ENCODE data around the gene ASB16. TPM values are rescaled to one million over a fixed set of nuclear protein-coding genes. Genes with fewer than 3 reads are reported as not detected.

Gene ASB16
- total and polyA plus RNA-seq, 4 donors = 0.02 to 0.37 (median 0.08) TPM; not detected in 1

DNA sequence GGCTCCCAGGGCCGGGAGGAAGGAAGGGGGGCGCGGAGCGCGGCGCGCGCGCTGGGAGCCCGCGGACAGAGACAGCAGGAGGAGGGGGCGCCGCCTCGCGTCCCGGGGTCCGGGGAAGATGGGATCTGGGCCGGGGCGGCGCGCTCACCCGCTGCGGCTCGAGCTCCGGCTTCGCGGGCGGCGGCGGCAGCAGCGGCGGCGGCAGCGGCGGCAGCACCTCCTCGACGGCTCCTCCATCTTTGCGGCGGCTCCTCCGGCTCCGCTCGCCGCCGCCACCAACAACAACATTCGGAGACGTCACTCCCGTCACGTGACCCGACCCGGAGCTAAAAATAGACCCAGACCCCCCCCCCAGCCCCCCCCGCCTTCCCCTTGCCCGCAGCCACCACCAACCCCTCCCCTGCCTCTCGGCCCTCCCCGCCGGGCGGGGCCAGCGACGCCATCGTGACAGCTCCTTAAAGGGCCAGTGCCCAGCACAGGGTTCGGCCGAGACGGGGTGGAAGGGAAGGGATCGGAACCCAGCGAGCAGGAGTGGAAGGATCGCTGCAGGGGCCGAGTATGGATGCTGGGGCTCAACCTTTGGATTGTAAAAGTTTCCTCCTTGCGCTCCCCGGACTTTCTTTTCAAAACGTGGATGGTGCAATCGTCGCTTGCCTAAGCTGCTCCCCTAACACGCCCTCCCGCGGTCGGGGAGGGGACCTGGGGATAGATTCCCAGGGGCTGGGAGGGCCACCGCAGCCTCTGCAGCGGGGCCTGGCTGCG is 47.0 kb upstream of the ASB16 start, which contains the start of gene HDAC5 (continued):
- TF ChIP-seq, protein P1, sequence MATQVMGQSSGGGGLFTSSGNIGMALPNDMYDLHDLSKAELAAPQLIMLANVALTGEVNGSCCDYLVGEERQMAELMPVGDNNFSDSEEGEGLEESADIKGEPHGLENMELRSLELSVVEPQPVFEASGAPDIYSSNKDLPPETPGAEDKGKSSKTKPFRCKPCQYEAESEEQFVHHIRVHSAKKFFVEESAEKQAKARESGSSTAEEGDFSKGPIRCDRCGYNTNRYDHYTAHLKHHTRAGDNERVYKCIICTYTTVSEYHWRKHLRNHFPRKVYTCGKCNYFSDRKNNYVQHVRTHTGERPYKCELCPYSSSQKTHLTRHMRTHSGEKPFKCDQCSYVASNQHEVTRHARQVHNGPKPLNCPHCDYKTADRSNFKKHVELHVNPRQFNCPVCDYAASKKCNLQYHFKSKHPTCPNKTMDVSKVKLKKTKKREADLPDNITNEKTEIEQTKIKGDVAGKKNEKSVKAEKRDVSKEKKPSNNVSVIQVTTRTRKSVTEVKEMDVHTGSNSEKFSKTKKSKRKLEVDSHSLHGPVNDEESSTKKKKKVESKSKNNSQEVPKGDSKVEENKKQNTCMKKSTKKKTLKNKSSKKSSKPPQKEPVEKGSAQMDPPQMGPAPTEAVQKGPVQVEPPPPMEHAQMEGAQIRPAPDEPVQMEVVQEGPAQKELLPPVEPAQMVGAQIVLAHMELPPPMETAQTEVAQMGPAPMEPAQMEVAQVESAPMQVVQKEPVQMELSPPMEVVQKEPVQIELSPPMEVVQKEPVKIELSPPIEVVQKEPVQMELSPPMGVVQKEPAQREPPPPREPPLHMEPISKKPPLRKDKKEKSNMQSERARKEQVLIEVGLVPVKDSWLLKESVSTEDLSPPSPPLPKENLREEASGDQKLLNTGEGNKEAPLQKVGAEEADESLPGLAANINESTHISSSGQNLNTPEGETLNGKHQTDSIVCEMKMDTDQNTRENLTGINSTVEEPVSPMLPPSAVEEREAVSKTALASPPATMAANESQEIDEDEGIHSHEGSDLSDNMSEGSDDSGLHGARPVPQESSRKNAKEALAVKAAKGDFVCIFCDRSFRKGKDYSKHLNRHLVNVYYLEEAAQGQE (IDR thresholded peaks at IDR 0.05) = no peak
- TF ChIP-seq RXRA (IDR thresholded peaks at IDR 0.05) (peak in 1 of 2 donors; percentile 55), TAF1 (conservative IDR thresholded peaks at IDR 0.05) (no peak), YY1 (IDR thresholded peaks at IDR 0.05) (peak; percentile 67), HNF4G (IDR thresholded peaks at IDR 0.05) (no peak), GABPA (IDR thresholded peaks at IDR 0.05 in 1 of 2, conservative IDR thresholded peaks at IDR 0.05 in 1 of 2) (no peak), CTCF (IDR thresholded peaks at IDR 0.05; ENCODE audit: low read depth, low read length, missing input control) (peak; percentile 46)

DNA sequence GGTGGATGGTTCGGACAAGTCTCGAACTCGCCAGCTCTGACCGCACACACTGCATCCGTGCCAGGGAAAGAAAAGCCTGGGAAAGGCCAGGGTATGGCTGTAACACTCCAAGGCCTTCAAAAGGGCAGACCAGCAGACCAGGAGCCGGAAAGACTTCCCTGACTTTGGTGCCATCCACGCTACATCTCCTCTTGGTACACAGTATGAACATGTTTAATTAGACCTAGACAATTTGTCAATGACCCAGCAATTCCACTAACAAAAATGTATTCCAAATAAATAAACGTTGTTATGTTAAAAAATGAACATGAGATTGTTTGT is 46.4 kb upstream of the ASB16 start:
- H3K9me3 ChIP-seq (ENCODE audit: control insufficient read depth in 4 of 4, low read length in 3 of 4) = no peaks in the 10 kb centered on the region
- H3K4me3 ChIP-seq (ENCODE audit: low read depth in 1 of 3, low read length in 3 of 3) = peak overlapping the region; percentile 65 to 93 (median 83)
- peaks cover 6 to 17% (median 11%) of the 10 kb centered on the region in 4 donors for H3K4me1 ChIP-seq (ENCODE audit: control insufficient read depth in 4 of 4, insufficient read depth in 4 of 4, low read length in 3 of 4)
- DNase-seq (ENCODE audit: low spot score) = no peak
- no peaks in the 10 kb centered on the region for H3K27me3 ChIP-seq (ENCODE audit: control insufficient read depth in 4 of 4, insufficient read depth in 4 of 4, low read length in 3 of 4)
- TF ChIP-seq, protein P1 (IDR thresholded peaks at IDR 0.05) = no peak
- TF ChIP-seq ATF3 (IDR thresholded peaks at IDR 0.05) (no peak), TAF1 (conservative IDR thresholded peaks at IDR 0.05) (no peak), JUND (IDR thresholded peaks at IDR 0.05) (no peak), CTCF (IDR thresholded peaks at IDR 0.05; ENCODE audit: low read depth, low read length, missing input control) (no peak), YY1 (IDR thresholded peaks at IDR 0.05) (no peak), RAD21 (IDR thresholded peaks at IDR 0.05) (no peak), HNF4G (IDR thresholded peaks at IDR 0.05) (no peak), RXRA (IDR thresholded peaks at IDR 0.05) (no peak)
- H3K9ac ChIP-seq (ENCODE audit: low read depth in 1 of 2, low read length in 2 of 2) = peak overlapping the region; percentile 61 to 81
- WGBS = 4% methylated on average over 8 of the region's 8 CpGs
- H3K36me3 ChIP-seq (ENCODE audit: control insufficient read depth in 4 of 4, insufficient read depth in 3 of 4, low read depth in 1 of 4, low read length in 3 of 4) = no peaks in the 10 kb centered on the region
- peak overlapping the region; percentile 82 to 94 for H3K27ac ChIP-seq (ENCODE audit: low read depth in 1 of 2, low read length in 2 of 2)

All from liver (tissue), 9 donors.